T-cell (primary cell): Measurements from ENCODE around the gene DENND5B. TPM values are rescaled to one million over a fixed set of nuclear protein-coding genes. Genes with fewer than 3 reads are reported as not detected.
"Not testable (repeated sequence)": the region's sequence is repeated elsewhere in the genome, so short reads cannot be mapped to it uniquely, and the experiment has no call there.

Source experiments
- ATAC-seq, 4 experiments: fragments of 200-7000 bp in 3 of 4; fragments of 150-1000 bp in 1 of 4; cut with Tn5 transposase; replicated peaks in 1 of 4; 1 replicate in 3 of 4; 2 replicates in 1 of 4; pipeline ENCODE4 v1.10.0; 2021; ENCODE audit warnings: moderate library complexity in 3 of 4, mild to moderate bottlenecking in 2 of 4, moderate number of reproducible peaks in 1 of 4
- CTCF ChIA-PET, 2 donors: fragments of 300-600 bp; sonication (Branson Sonifier 250); formaldehyde crosslinking; loops; one replicate each; lab custom pipeline; 2022; ENCODE audit warnings: antibody characterized with exemption in 2 of 2; lab: Charles Lee
- POLR2A ChIA-PET, 2 donors: fragments of 300-600 bp; sonication (Branson Sonifier 250); formaldehyde crosslinking; loops; one replicate each; lab custom pipeline; 2022; ENCODE audit warnings: antibody characterized with exemption in 2 of 2; lab: Charles Lee
- DNase-seq, 35 experiments: peaks; one replicate each; pipeline versions ENCODE4 v3.0.0 to v3.0.0-alpha.2; 2013 to 2023
- H3K27ac ChIP-seq: one replicate; pipeline ENCODE4 v1.5.1; 2013; ENCODE audit warnings: low read length
- H3K27me3 ChIP-seq, 2 experiments: replicated peaks in 1 of 2; 1 replicate in 1 of 2; 2 replicates in 1 of 2; pipeline versions ENCODE4 v1.6.1 to v1.7.0; 2013; ENCODE audit warnings: low read length in 1 of 2, mixed read lengths in 1 of 2; ENCODE audit not compliant: control insufficient read depth in 2 of 2, insufficient read depth in 2 of 2; ENCODE audit errors: extremely low read depth in 1 of 2
- H3K36me3 ChIP-seq, 2 donors: 1 replicate in 1 of 2; 2 replicates in 1 of 2; pipeline versions ENCODE4 v1.6.1 to v1.7.0; 2013; ENCODE audit warnings: low read length in 1 of 2; ENCODE audit not compliant: control insufficient read depth in 2 of 2, insufficient read depth in 1 of 2; ENCODE audit errors: extremely low read depth in 1 of 2
- H3K4me1 ChIP-seq, 2 experiments: 1 replicate in 1 of 2; 2 replicates in 1 of 2; pipeline versions ENCODE4 v1.6.1 to v1.7.0; 2013; ENCODE audit warnings: low read length in 2 of 2, mixed read lengths in 1 of 2; ENCODE audit not compliant: insufficient read depth in 2 of 2, control insufficient read depth in 1 of 2; ENCODE audit errors: extremely low read depth in 1 of 2
- H3K4me3 ChIP-seq, 2 donors: 1 replicate in 1 of 2; 2 replicates in 1 of 2; pipeline versions ENCODE4 v1.5.1 to v1.7.0; 2013; ENCODE audit warnings: mild to moderate bottlenecking in 2 of 2, low read length in 1 of 2, moderate library complexity in 1 of 2; ENCODE audit not compliant: control insufficient read depth in 1 of 2; ENCODE audit errors: extremely low read depth in 1 of 2
- H3K9me3 ChIP-seq: 2 replicates; pipeline ENCODE4 v1.7.0; 2013
- H3K27ac Mint-ChIP-seq, 2 donors: one replicate each; pipeline ENCODE4 v1.8.0; 2020 to 2021; ENCODE audit warnings: mild to moderate bottlenecking in 2 of 2, mixed read lengths in 2 of 2
- H3K27me3 Mint-ChIP-seq, 2 donors: one replicate each; pipeline ENCODE4 v1.8.0; 2021 to 2022; ENCODE audit warnings: mixed read lengths in 2 of 2
- H3K36me3 Mint-ChIP-seq: one replicate; pipeline ENCODE4 v1.8.0; 2021; ENCODE audit warnings: mixed read lengths
- H3K4me1 Mint-ChIP-seq, 3 donors: one replicate each; pipeline ENCODE4 v1.8.0; 2020 to 2022; ENCODE audit warnings: mixed read lengths in 3 of 3, mild to moderate bottlenecking in 1 of 3
- H3K4me3 Mint-ChIP-seq, 3 donors: one replicate each; pipeline ENCODE4 v1.8.0; 2020 to 2022; ENCODE audit warnings: mild to moderate bottlenecking in 3 of 3, mixed read lengths in 3 of 3, moderate library complexity in 3 of 3
- H3K9me3 Mint-ChIP-seq, 3 donors: one replicate each; pipeline ENCODE4 v1.8.0; 2020 to 2022; ENCODE audit warnings: mixed read lengths in 3 of 3
- WGBS: methylation state at CpG from one replicate; pipeline ENCODE4 v1.1.5; 2013; ENCODE audit warnings: missing lambda C conversion rate; ENCODE audit not compliant: insufficient coverage; 5-methylcytosine and 5-hydroxymethylcytosine counted together
- total RNA-seq, 35 experiments: library from RNA in 6 of 35; stranded (reverse) in 6 of 35; fragments of 120-200 nt in 1 of 35; gene quantifications; one replicate each; pipeline versions ENCODE4 v1.2.1 to v1.2.4 and lab custom pipeline; 2013 to 2026

The DENND5B gene
- total RNA-seq, 5 donors from 2014 or later (not counting 1 experiment from before 2014, with no cell fraction given), result 0.38 to 2.6 (median 1.2) TPM

- ChIA-PET POLR2A (interaction anchor here in 1 of 2 donors (0.6 kb wide), 1 partner anchor 836 kb away, joined by 4 read pairs; no protein-coding TSS in a partner anchor), CTCF (interaction anchor here in 1 of 2 donors (0.5 kb wide), 1 partner anchor 1418 kb away, joined by 3 read pairs; no protein-coding TSS in a partner anchor)
- H3K36me3 Mint-ChIP-seq, DNase-seq, H3K27me3 ChIP-seq, H3K9me3 ChIP-seq, H3K36me3 ChIP-seq, H3K27ac ChIP-seq, H3K4me3 Mint-ChIP-seq, H3K4me3 ChIP-seq, H3K4me1 ChIP-seq, ATAC-seq, H3K9me3 Mint-ChIP-seq, H3K27me3 Mint-ChIP-seq, H3K4me1 Mint-ChIP-seq, H3K27ac Mint-ChIP-seq: not testable (repeated sequence)
- 66% methylated on average over 3 of the region's 7 CpGs for WGBS
Measured at GRCh38 chr12:31475610-31476009, 115.3 kb downstream of the DENND5B start.

GRCh38 chr12:31474751-31475150 lies 116.2 kb downstream of the DENND5B start:
- no CpG with 5 or more reads among the region's 2 CpGs for WGBS
- no peaks in the 10 kb centered on the region for H3K36me3 Mint-ChIP-seq
- no peak overlapping the region for H3K27ac ChIP-seq

GRCh38 chr12:31471823-31472222 lies 119.1 kb downstream of the DENND5B start:
- Mint-ChIP-seq H3K27me3 (peaks cover 2 to 4% of the 10 kb centered on the region in 2 donors), H3K36me3 (no peaks in the 10 kb centered on the region), H3K4me3 (no peak overlapping the region), H3K4me1 (no peaks in the 10 kb centered on the region), H3K9me3 (no peaks in the 10 kb centered on the region), H3K27ac (no peak overlapping the region)
- H3K27me3 ChIP-seq, result peaks cover 0 to 6% of the 10 kb centered on the region in 2 experiments
- H3K36me3 ChIP-seq, result no peaks in the 10 kb centered on the region
- no peak overlapping the region for H3K27ac ChIP-seq
- 82% methylated on average over 6 of the region's 7 CpGs for WGBS
- H3K9me3 ChIP-seq, result no peaks in the 10 kb centered on the region
- POLR2A ChIA-PET, result no interaction called here
- CTCF ChIA-PET, result no interaction called here
- DNase-seq (no peak), ATAC-seq (no peak)
- no peaks in the 10 kb centered on the region for H3K4me1 ChIP-seq
- H3K4me3 ChIP-seq, result no peak overlapping the region

More at GRCh38 chr12:31474751-31475150, 116.2 kb downstream of the DENND5B start:
- Mint-ChIP-seq H3K27me3 (peaks cover 2 to 4% of the 10 kb centered on the region in 2 donors), H3K9me3 (no peaks in the 10 kb centered on the region), H3K4me1 (no peaks in the 10 kb centered on the region), H3K4me3 (no peak overlapping the region), H3K27ac (no peak overlapping the region)
- POLR2A ChIA-PET, result no interaction called here
- CTCF ChIA-PET, result interaction anchor here in 1 of 2 donors (0.5 kb wide), 1 partner anchor 1419 kb away, joined by 3 read pairs; no protein-coding TSS in a partner anchor
- no peaks in the 10 kb centered on the region for H3K4me1 ChIP-seq
- no peak for ATAC-seq
- H3K36me3 ChIP-seq, result no peaks in the 10 kb centered on the region
- no peaks in the 10 kb centered on the region for H3K9me3 ChIP-seq
- no peak for DNase-seq
- peaks cover 0 to 9% of the 10 kb centered on the region in 2 experiments for H3K27me3 ChIP-seq
- H3K4me3 ChIP-seq, result no peak overlapping the region

- ChIA-PET CTCF (no interaction called here), POLR2A (no interaction called here)
- WGBS, result 88% methylated on average over 1 of the region's 6 CpGs
- H3K27ac ChIP-seq, result no peak overlapping the region
- no peaks in the 10 kb centered on the region for H3K4me1 Mint-ChIP-seq
- H3K36me3 Mint-ChIP-seq, result no peaks in the 10 kb centered on the region
- H3K4me1 ChIP-seq, result no peaks in the 10 kb centered on the region
- H3K4me3 ChIP-seq, result no peak overlapping the region
- no peak overlapping the region for H3K27ac Mint-ChIP-seq
- no peaks in the 10 kb centered on the region for H3K36me3 ChIP-seq
- H3K27me3 Mint-ChIP-seq, result peaks cover 0 to 2% of the 10 kb centered on the region in 2 donors
- H3K9me3 Mint-ChIP-seq, result no peaks in the 10 kb centered on the region
- H3K27me3 ChIP-seq, result peaks cover 0 to 6% of the 10 kb centered on the region in 2 experiments
- no peaks in the 10 kb centered on the region for H3K9me3 ChIP-seq
- H3K4me3 Mint-ChIP-seq, result no peak overlapping the region
- ATAC-seq, result no peak
- DNase-seq, result no peak
Measured at GRCh38 chr12:31471051-31471450, 119.9 kb downstream of the DENND5B start.

GRCh38 chr12:31470459-31470858 lies 120.5 kb downstream of the DENND5B start:
- no peaks in the 10 kb centered on the region for H3K4me1 Mint-ChIP-seq
- no peaks in the 10 kb centered on the region for H3K36me3 ChIP-seq
- ATAC-seq (no peak), DNase-seq (no peak)
- ChIA-PET CTCF (interaction anchor here in 1 of 2 donors (0.7 kb wide), 1 partner anchor 20 kb away, joined by 7 read pairs; no protein-coding TSS in a partner anchor), POLR2A (no interaction called here)
- H3K4me3 ChIP-seq, result no peak overlapping the region
- no peak overlapping the region for H3K4me3 Mint-ChIP-seq
- no peak overlapping the region for H3K27ac ChIP-seq
- no peaks in the 10 kb centered on the region for H3K36me3 Mint-ChIP-seq
- no peaks in the 10 kb centered on the region for H3K9me3 Mint-ChIP-seq
- H3K9me3 ChIP-seq, result no peaks in the 10 kb centered on the region
- H3K27me3 ChIP-seq, result peaks cover 0 to 2% of the 10 kb centered on the region in 2 experiments
- H3K4me1 ChIP-seq, result no peaks in the 10 kb centered on the region
- no peak overlapping the region for H3K27ac Mint-ChIP-seq
- peaks cover under 1 to 6% of the 10 kb centered on the region in 2 donors for H3K27me3 Mint-ChIP-seq

- ChIA-PET CTCF (no interaction called here), POLR2A (no interaction called here)
- Histone ChIP-seq H3K36me3 (no peaks in the 10 kb centered on the region), H3K4me3 (no peak overlapping the region), H3K27ac (no peak overlapping the region), H3K9me3 (no peaks in the 10 kb centered on the region), H3K27me3 (peaks cover 0 to 3% of the 10 kb centered on the region in 2 experiments), H3K4me1 (no peaks in the 10 kb centered on the region)
- Mint-ChIP-seq H3K27me3 (peaks cover 0 to 6% of the 10 kb centered on the region in 2 donors), H3K9me3 (no peaks in the 10 kb centered on the region), H3K36me3 (no peaks in the 10 kb centered on the region), H3K4me1 (no peaks in the 10 kb centered on the region), H3K4me3 (no peak overlapping the region), H3K27ac (no peak overlapping the region)
- ATAC-seq (no peak), DNase-seq (no peak)
Measured at GRCh38 chr12:31466768-31467167, 124.2 kb downstream of the DENND5B start.

- no peak overlapping the region for H3K4me3 Mint-ChIP-seq
- H3K36me3 ChIP-seq, result no peaks in the 10 kb centered on the region
- DNase-seq (no peak), ATAC-seq (no peak)
- 90% methylated on average over 2 of the region's 2 CpGs for WGBS
- H3K27ac Mint-ChIP-seq, result no peak overlapping the region
- peaks cover 2 to 6% of the 10 kb centered on the region in 2 donors for H3K27me3 Mint-ChIP-seq
- H3K27me3 ChIP-seq, result peaks cover 0 to 3% of the 10 kb centered on the region in 2 experiments
- H3K36me3 Mint-ChIP-seq, result no peaks in the 10 kb centered on the region
- no peaks in the 10 kb centered on the region for H3K4me1 Mint-ChIP-seq
- ChIA-PET POLR2A (no interaction called here), CTCF (no interaction called here)
- no peak overlapping the region for H3K27ac ChIP-seq
- H3K9me3 ChIP-seq, result no peaks in the 10 kb centered on the region
- H3K4me3 ChIP-seq, result no peak overlapping the region
- no peaks in the 10 kb centered on the region for H3K4me1 ChIP-seq
- no peaks in the 10 kb centered on the region for H3K9me3 Mint-ChIP-seq
Measured at GRCh38 chr12:31465002-31465401, 125.9 kb downstream of the DENND5B start.
